IMR-90 (cell line): ENCODE data around the gene KCNJ18. TPM values are rescaled to one million over a fixed set of nuclear protein-coding genes. Genes with fewer than 3 reads are reported as not detected.
"Not testable (repeated sequence)": the region's sequence is repeated elsewhere in the genome, so short reads cannot be mapped to it uniquely, and the experiment has no call there.

Experiments
- ATAC-seq: fragments of 200-7000 bp; cut with Tn5 transposase; 2 replicates; pipeline ENCODE4 v1.9.1; 2020; ENCODE audit warnings: low read depth, mild to moderate bottlenecking, moderate library complexity
- BruUV-seq: library from RNA; stranded (reverse); fragments of 400-500 nt; replicated peaks from 2 replicates; lab custom pipeline; 2021; lab: Mats Ljungman, UMichigan
- CTCF ChIA-PET: fragments of 300-600 bp; formaldehyde crosslinking; extraction: SDS; loops from one replicate; lab custom pipeline; 2021; ENCODE audit warnings: antibody characterized with exemption; lab: Yijun Ruan, JAX
- POLR2A ChIA-PET: fragments of 300-600 bp; sonication (Branson Sonifier 250); formaldehyde crosslinking; loops from one replicate; lab custom pipeline; 2022; ENCODE audit warnings: antibody characterized with exemption; ENCODE audit not compliant: unreplicated experiment; lab: Charles Lee
- DNase-seq: peaks from one replicate; pipeline ENCODE4 v3.0.0; 2013
- H2AFZ ChIP-seq: replicated peaks from 2 replicates; pipeline ENCODE3; 2013; ENCODE audit warnings: low read length, mild to moderate bottlenecking; ENCODE audit not compliant: poor library complexity
- H2AK5ac ChIP-seq: 2 replicates; pipeline ENCODE4 v1.6.1; 2013; ENCODE audit warnings: low read depth, low read length, inconsistent platforms
- H2AK9ac ChIP-seq: replicated peaks from 2 replicates; pipeline ENCODE3; 2013; ENCODE audit warnings: mild to moderate bottlenecking, low read depth, low read length, moderate library complexity; ENCODE audit not compliant: poor library complexity
- H2BK120ac ChIP-seq: 2 replicates; pipeline ENCODE4 v1.6.1; 2013; ENCODE audit warnings: low read depth, low read length, inconsistent platforms
- H2BK15ac ChIP-seq: 3 replicates; pipeline ENCODE4 v1.6.1; 2013; ENCODE audit warnings: low read depth, low read length, inconsistent platforms
- H2BK20ac ChIP-seq: 2 replicates; pipeline ENCODE4 v1.6.1; 2013; ENCODE audit warnings: low read depth, mild to moderate bottlenecking, inconsistent platforms, low read length, moderate library complexity
- H2BK5ac ChIP-seq: 2 replicates; pipeline ENCODE4 v1.6.1; 2013; ENCODE audit warnings: mild to moderate bottlenecking, low read depth, low read length, inconsistent platforms; ENCODE audit not compliant: poor library complexity, severe bottlenecking
- H3K14ac ChIP-seq: replicated peaks from 2 replicates; pipeline ENCODE4 v1.6.1; 2013; ENCODE audit warnings: low read depth, low read length, inconsistent platforms
- H3K18ac ChIP-seq: 2 replicates; pipeline ENCODE4 v1.6.1; 2013; ENCODE audit warnings: low read depth, low read length, control low read depth
- H3K23ac ChIP-seq: 2 replicates; pipeline ENCODE4 v1.6.1; 2013; ENCODE audit warnings: low read depth, low read length, inconsistent platforms
- H3K27ac ChIP-seq: 2 replicates; pipeline ENCODE4 v1.5.1; 2013; ENCODE audit warnings: mild to moderate bottlenecking, control low read depth, low read length; ENCODE audit not compliant: insufficient read depth
- H3K27me3 ChIP-seq: 2 replicates; pipeline ENCODE4 v1.6.1; 2013; ENCODE audit warnings: low read length; ENCODE audit not compliant: control insufficient read depth, insufficient read depth
- H3K36me3 ChIP-seq: 2 replicates; pipeline ENCODE4 v1.6.1; 2013; ENCODE audit warnings: low read length, mixed read lengths; ENCODE audit not compliant: control insufficient read depth, insufficient read depth
- H3K4ac ChIP-seq: 2 replicates; pipeline ENCODE4 v1.6.1; 2013; ENCODE audit warnings: low read depth, low read length, inconsistent platforms
- H3K4me1 ChIP-seq: 2 replicates; pipeline ENCODE4 v1.6.1; 2013; ENCODE audit warnings: low read length, mixed read lengths; ENCODE audit not compliant: control insufficient read depth, insufficient read depth
- H3K4me2 ChIP-seq: 2 replicates; pipeline ENCODE4 v1.6.1; 2013; ENCODE audit warnings: low read depth, mild to moderate bottlenecking, control low read depth, low read length, moderate library complexity
- H3K4me3 ChIP-seq: 2 replicates; pipeline ENCODE4 v1.5.1; 2013; ENCODE audit warnings: low read depth, mild to moderate bottlenecking, control low read depth, low read length, moderate library complexity; ENCODE audit not compliant: insufficient read depth
- H3K56ac ChIP-seq: 2 replicates; pipeline ENCODE4 v1.6.1; 2013; ENCODE audit warnings: low read length, inconsistent platforms; ENCODE audit not compliant: insufficient read depth; ENCODE audit errors: extremely low read depth
- H3K79me1 ChIP-seq, 2 experiments: 2 replicates each; pipeline ENCODE4 v1.6.1; 2013; ENCODE audit warnings: low read length in 2 of 2, inconsistent platforms in 1 of 2, low read depth in 1 of 2
- H3K9ac ChIP-seq: 2 replicates; pipeline ENCODE4 v1.6.1; 2013; ENCODE audit warnings: low read depth, low read length, control low read depth
- H3K9me1 ChIP-seq: 2 replicates; pipeline ENCODE4 v1.6.1; 2013; ENCODE audit warnings: low read length, inconsistent platforms; ENCODE audit not compliant: insufficient read depth
- H3K9me3 ChIP-seq: 2 replicates; pipeline ENCODE4 v1.6.1; 2013; ENCODE audit warnings: low read length; ENCODE audit not compliant: control insufficient read depth, insufficient read depth
- H4K20me1 ChIP-seq: 2 replicates; pipeline ENCODE4 v1.6.1; 2013; ENCODE audit warnings: low read length, inconsistent platforms; ENCODE audit not compliant: insufficient read depth
- H4K5ac ChIP-seq: 2 replicates; pipeline ENCODE4 v1.6.1; 2013; ENCODE audit warnings: mild to moderate bottlenecking, low read depth, low read length, control low read depth
- H4K8ac ChIP-seq, 2 experiments: 2 replicates each; pipeline ENCODE4 v1.6.1; 2013; ENCODE audit warnings: low read depth in 2 of 2, low read length in 2 of 2, control low read depth in 1 of 2, inconsistent platforms in 1 of 2
- H4K91ac ChIP-seq: 2 replicates; pipeline ENCODE4 v1.6.1; 2013; ENCODE audit warnings: low read depth, low read length, inconsistent platforms; ENCODE audit not compliant: insufficient read depth
- WGBS, 2 experiments: methylation state at CpG; one replicate each; pipeline versions ENCODE4 v1.1.5 to v1.1.7; 2013; ENCODE audit warnings: missing lambda C conversion rate in 2 of 2; ENCODE audit not compliant: insufficient read length in 1 of 2; ENCODE audit errors: extremely low coverage in 2 of 2; 5-methylcytosine and 5-hydroxymethylcytosine counted together
- dilution Hi-C: fragments of 300-500 bp; cut with HindIII; formaldehyde crosslinking; loops from one replicate; pipeline ENCODE4 v1.14.3; 2018; ENCODE audit warnings: low sequenced_read_pairs; ENCODE audit not compliant: unreplicated experiment
- in situ Hi-C: fragments of 300-500 bp; cut with MboI; formaldehyde crosslinking; loops from 3 replicates; pipeline ENCODE4 v1.14.3; 2019; ENCODE audit warnings: low sequenced_read_pairs, inconsistent platforms, mixed read lengths
- intact Hi-C: fragments of 100-400 bp; cut with micrococcal nuclease; formaldehyde crosslinking; loops from 2 replicates; pipeline ENCODE4 v1.10.0; 2022
- polyA plus RNA-seq, 3 experiments: library from polyadenylated mRNA; depleted of rRNA; stranded (reverse); fragments of >200 nt; gene quantifications; 2 replicates each; pipeline ENCODE4 v1.2.3, GENCODE V29; 2012; ENCODE audit warnings: low replicate concordance in 1 of 3
- total RNA-seq: library from RNA; depleted of rRNA; stranded (reverse); fragments of >200 nt; gene quantifications from 2 replicates; pipeline ENCODE4 v1.2.3, GENCODE V29; 2012

Gene KCNJ18
- total and polyA plus RNA-seq, 2 of the 4 experiments (the other 2 are of a cell fraction): not detected

DNA sequence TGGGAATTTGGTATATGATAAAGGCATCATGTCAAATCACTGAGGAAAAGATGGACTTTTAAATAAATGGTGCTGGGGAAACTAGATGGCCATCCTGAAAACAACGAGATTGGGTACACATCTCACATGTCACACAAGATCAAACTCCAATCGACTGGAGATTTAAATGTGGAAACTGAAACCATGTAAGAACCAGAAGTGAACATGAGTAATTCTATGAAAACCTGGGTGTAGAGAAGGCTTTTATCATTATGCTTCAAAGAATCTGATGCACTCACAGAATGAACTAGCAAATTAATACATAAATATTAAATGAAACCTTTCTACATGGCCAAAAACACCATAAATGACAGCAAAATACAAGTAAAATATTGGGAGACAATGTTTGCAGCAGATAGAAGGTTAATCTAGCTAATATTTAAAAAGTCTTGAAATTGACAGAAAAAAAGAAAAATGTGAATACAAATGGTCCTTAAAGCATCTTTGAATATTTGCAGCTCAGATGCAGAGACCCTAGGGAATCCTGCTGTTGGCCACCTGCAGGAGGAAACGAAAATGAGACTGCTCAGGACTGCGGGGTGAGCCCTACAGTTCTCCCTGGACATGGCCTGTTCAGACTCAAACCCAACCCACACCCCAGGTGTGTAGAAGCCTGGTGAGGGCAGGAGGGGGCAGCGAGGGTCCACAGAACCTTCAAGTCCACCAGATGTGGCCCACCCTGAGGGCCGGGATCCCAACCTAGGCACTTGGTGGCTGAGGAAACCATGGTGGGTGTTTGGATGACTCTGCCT, 32.1 kb downstream of the KCNJ18 start:
- H3K27me3 ChIP-seq, H3K14ac ChIP-seq, H2BK15ac ChIP-seq, H2BK120ac ChIP-seq, H3K27ac ChIP-seq, H3K4me2 ChIP-seq, H3K4me3 ChIP-seq, CTCF ChIA-PET, H4K8ac ChIP-seq, H2AFZ ChIP-seq, H3K9ac ChIP-seq, H4K20me1 ChIP-seq, H3K79me1 ChIP-seq, intact Hi-C loops, H3K4ac ChIP-seq, in situ Hi-C loops, H3K4me1 ChIP-seq, H2BK5ac ChIP-seq, H3K36me3 ChIP-seq, H4K5ac ChIP-seq, H4K91ac ChIP-seq, H3K18ac ChIP-seq, dilution Hi-C loops, H2BK20ac ChIP-seq, H2AK9ac ChIP-seq, DNase-seq, H3K56ac ChIP-seq, ATAC-seq, H3K23ac ChIP-seq, H3K9me3 ChIP-seq, H3K9me1 ChIP-seq, BruUV-seq, POLR2A ChIA-PET, H2AK5ac ChIP-seq: not testable (repeated sequence)
- no CpG with 5 or more reads among the region's 6 CpGs for WGBS, 2 experiments

DNA sequence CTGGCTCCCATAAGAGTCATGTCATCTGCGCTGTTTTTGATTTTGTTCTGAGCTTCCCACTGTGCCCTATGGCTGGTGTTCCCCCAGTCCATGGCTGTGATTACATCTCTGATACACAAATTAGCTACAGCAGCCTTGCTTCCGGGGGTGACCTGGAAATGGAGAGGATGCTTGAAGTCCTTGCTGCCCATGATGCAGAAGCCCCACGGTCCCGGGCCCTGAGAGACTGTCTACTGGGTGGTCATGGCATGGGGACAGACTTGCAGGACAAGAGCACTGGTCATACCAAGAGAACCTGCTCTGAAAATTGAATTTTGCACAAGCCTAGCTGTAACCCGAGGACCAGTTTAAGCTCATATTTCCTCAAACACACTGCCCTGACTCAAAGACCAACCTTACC, 38.8 kb downstream of the KCNJ18 start:
- H2BK20ac ChIP-seq, H3K27me3 ChIP-seq, dilution Hi-C loops, H3K18ac ChIP-seq, H4K20me1 ChIP-seq, H3K9me3 ChIP-seq, H4K91ac ChIP-seq, H3K4me3 ChIP-seq, H4K5ac ChIP-seq, BruUV-seq, H2AK9ac ChIP-seq, H3K56ac ChIP-seq, H3K79me1 ChIP-seq, H3K9me1 ChIP-seq, H3K9ac ChIP-seq, H3K4me2 ChIP-seq, H2AK5ac ChIP-seq, ATAC-seq, H2BK120ac ChIP-seq, H3K27ac ChIP-seq, DNase-seq, H3K4me1 ChIP-seq, H2BK15ac ChIP-seq, H2AFZ ChIP-seq, CTCF ChIA-PET, H3K23ac ChIP-seq, H3K36me3 ChIP-seq, H3K4ac ChIP-seq, H3K14ac ChIP-seq, H2BK5ac ChIP-seq, intact Hi-C loops, POLR2A ChIA-PET, H4K8ac ChIP-seq, in situ Hi-C loops: not testable (repeated sequence)
- WGBS, 2 experiments: 14% methylated on average over 1 of the region's 5 CpGs; no CpG with 5 or more reads in 1 of the 2 experiments
